Stimulated activated CD4-positive, alpha-beta T cell treated with anti-CD3 and anti-CD28 coated beads, Interleukin-4, amount 100 ng/mL, for 1 hour (primary cell): ENCODE results near the gene IRAK2.

ENCODE experiments used
- DNase-seq: peaks from one replicate; pipeline ENCODE4 v3.0.0-alpha.2; 2020

Gene IRAK2

DNA sequence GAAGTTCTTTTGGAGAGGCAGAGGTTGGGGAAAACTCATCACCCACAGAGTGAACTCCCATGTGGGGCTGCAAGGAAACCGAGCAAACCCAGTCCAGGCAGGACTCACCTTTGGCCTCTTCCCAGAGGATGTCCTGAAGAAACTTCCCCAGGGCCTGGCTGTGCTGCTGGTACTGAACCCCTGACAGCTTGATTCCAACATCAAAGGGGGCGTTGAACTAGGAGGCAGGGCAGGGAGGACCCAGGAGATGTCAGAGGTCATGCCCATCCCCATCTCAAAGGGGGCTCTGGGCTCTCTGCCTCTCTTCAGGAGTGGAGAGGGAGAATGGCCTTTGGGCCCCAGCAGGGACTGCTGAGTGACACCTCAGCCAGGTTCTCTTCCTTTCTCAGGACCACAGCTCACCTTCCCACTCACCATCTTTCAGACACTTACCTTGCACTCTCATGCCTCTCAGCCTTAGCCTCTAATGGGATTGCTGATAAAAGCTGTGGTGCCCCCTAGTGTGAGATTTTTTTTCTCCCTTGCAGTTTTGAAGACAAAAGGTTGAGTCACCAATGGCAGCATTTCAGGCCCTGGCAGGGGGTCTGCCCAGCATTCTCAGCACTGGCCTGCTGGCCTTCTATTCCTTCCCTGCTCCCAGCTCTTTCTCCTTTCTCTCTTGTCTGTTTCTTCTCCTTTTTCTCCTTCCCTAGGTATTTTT, 122.0 kb downstream of the IRAK2 start:
- DNase-seq: no peak

DNA sequence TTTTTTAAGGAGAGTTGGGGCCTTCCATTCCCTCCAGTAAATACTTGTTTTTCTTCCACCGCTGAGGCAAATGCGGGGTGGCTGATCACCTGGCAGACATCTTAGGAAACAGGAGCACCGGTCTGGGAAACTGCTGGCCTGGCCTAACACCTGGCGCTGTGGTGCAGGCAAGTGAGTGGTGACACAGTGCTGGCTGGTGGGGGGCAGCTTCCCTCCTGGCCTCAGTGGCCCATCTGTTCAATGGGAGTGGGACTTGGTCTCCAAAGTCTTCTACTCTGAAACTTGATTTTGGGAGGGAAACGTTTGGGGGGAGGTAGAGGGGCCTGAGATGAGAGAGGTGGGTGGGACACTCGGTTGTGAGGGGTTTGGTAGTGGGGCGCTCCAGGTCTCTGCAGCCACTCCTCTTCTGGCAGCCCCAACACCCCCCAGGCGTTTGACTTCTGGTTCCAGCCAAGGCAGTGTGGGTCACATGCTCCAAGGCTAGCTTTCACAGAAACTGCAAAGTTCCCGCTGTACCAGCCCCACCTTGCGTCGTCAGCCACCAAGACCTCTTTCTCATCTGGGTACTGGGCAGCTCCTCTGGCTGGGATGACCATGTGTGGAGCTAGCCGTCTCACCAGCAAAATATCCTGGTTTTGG, 123.3 kb downstream of the IRAK2 start:
- no peak for DNase-seq

DNA sequence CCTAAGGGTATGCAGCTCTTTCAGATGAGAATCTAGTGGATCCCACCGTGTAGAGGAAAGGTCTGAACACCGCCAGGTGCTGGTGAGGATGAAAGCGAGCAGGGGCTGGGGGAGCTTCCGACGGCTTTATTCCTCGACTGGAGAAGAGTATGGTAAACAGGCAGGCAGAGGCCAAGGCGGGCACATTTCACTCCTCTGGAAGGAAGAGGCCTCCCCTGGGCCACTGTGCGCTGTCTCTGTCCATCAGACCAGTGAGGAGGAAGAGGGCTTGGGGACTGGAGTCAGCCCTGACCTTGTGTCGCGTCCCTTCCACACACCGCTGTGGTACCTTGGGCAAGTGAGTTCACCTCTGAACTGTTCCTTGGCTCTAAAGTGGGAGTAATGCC, 123.8 kb downstream of the IRAK2 start:
- DNase-seq: no peak

DNA sequence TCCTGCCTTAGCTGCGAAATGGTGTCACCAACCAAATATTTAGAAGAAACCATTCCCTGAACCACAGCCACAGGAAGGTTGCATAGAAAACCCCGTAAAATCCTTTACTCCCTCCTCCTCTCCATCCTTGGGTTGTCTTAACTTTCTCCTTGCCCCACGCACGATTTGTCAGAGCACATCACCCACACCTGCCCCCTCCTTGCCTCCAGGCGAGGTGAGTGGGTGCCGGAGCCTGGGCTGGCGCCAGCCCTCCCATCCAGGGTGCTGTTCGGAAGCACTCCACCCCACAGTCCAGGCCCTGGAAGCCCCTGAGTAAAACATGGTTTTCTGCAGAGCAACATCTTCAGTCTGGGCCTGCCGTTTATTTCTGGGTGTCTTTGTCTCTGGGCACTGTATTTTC, 124.4 kb downstream of the IRAK2 start:
- DNase-seq: no peak

DNA sequence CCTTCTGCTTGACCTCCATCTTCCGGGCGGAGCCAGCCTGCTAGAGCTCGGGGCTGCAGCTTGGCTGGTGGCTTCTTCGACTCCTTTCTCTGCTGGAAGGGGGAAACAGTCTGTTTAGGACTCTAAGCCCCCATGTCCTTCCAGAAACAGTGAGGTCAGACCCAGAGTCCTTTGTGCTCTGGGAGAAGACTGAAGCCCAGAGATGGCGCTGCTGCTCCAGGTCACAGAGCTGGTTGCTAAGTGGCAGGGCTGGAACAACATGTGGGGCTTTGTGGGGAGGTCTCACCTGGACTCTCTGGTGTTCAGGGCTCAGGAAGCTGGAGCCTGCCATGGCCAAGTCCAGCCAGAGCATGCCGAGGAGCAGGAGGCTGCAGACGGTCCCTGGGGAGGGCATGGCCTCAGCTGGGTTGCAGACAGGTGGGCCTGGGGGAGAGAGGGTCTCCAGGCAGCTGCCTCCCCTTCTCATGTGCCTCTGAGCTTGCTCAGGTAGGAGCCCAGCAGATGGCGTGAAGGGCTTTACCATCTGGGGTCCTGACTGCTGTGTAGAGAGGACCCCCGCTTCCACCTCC, 125.2 kb downstream of the IRAK2 start:
- no peak for DNase-seq

DNA sequence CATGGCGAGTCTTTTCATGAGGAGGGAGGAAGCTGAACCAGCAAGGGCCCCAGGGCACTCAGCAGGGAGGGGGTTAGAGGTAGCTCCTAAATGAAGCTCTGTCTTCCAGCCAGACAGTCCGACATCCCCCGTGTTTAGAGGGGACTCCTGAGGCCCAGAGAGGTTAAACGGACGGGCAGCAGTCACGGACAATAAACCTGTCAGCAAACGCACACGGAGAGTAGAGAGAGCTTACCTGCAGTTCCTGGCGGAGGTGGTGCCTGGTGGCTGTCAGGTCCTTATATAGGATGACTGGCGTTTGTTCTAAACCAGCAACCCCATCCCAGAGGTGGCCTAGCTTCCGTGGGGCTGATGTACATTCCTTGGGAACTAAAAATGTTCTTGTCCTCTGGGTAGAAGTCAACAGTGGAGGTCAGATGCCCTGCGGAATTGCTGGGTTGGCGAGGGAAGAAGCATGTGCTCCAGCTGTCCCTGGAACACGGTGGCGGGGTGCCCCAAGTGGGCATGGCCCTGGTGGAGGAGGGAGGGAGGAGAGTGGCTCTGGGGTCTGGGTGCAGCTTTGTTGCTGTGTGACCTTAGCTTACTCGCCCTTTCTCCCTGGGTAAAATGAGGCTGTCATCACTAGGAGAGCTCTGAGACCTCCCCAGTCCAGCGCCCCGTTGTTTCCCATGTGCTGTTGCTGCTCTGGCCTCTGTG, 125.9 kb downstream of the IRAK2 start:
- DNase-seq: no peak

DNA sequence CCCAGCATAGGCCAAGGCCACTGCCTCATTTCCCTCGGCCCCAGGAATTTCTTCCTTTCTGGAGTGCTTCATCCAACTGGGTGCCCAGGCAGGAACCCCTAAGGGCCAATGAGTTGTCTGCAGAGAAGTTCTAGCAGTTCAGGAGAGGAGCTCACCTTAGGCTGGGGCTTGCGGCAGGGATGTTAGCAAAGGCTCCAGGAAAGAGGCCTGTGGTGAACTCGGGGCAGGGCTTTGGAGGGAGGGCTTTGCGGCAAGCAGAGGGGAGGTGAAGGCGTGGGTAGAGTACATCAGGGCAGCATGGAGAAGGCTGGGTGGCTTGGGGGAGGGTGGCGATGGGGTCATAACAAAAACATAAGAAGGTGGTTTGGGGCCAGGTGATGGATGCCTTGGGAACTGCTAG, 126.9 kb downstream of the IRAK2 start:
- no peak for DNase-seq

DNA sequence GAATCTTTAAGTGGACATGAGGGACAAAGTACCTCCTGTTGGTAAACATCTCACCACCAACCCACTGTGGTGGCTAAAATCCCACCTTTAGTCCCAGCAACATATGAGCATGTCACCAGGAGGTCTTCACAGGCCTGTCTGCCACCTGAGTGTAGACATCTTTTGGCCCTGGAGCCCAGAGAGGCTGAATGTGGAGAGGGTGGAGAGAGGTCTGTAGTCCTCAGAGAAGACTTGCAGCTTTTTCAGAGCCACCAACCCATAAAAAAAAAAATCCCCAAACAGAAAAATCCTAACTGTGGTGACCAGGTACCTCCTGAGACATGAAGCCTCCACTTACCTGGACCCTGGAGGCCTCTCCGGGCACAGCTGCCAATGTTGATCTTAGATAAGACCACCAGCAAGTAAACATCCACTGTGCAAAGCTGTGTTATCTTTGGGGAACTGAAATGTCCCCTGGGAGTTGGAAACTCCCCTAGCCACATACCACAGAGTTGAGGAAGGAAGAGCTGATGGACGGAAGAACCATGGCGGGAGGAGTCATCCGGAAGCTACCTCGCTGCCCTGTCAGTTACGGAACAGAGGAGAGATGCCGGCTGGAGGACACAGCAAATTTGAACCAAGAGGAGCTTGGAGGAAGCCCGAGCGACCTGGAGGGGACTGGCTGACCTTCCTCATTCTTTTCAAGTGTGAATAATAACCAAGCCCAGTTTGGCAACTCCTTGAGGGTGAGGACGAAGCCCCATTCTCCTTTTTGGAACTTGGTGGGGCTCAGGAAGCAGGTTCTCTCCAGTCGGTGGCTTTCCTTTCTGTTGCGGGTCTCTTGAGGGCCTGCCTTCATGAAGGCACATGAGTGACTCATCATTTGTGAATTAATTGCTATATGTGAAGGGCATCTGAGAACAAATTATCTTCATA, 128.0 kb downstream of the IRAK2 start, which contains the start of gene GHRL:
GHRL (minus strand) TSS at position 443 of the 915 bp plus-strand sequence. CDS start 2,767 bp downstream, outside the sequence.
- DNase-seq: no peak
